Measurements from ENCODE around the gene TTLL6.

Gene TTLL6

DNA sequence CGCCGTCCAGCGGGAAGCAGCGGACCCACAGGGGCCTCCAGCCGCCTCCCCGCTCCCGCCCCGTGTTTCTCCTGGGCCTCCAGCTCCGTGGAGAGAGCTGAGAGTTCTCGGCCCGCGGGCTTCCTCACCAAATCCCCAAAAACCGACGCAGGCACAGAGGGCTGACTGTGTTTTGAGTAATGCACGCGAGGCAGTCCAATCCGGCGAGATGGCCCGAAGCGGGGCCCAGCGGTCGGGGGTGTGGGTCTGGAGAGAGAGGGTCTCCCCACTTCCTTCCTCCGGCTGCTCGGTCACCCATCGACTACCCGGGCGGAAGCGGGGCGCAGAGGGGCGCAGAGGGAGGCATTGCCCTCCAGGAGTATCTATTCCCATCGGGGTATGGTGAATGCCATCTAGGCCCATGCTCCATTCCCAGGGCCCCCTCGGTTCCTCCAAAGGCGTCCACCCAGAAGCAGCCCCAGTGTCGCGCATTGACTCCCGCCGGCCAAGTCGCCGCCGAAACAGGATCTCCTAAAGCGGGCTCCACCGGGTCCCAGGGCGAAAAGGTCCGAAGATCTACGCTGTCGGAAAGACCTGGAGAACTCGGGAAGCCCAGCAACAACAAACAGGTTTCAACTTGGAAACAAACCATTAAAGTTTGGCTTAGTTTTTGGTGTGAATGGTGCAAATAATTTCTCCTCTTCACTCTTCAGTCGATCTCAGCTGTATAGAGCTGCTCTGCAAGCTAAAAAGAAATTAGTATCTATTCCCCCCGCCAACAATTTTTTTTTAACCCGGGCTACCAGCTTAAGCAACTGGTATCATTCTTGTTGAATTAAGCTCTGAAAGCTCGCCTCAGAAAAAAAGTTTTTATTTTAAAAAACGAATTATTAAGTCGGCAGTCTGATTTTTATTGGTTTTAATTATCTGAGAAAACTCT, 69.3 kb downstream of the TTLL6 start:
- Histone ChIP-seq H3K36me3 (ENCODE audit: control insufficient read depth in 2 of 2, insufficient read depth in 1 of 2, low read length in 2 of 2) (no peaks in the 10 kb centered on the region), H3K9me3 (ENCODE audit: control insufficient read depth, insufficient read depth, low read depth, low read length) (no peaks in the 10 kb centered on the region), H3K4me3 (ENCODE audit: low read depth, low read length) (no peak overlapping the region), H3K27ac (ENCODE audit: extremely low read depth, low read depth, low read length) (no peak overlapping the region), H3K4me1 (ENCODE audit: control insufficient read depth, insufficient read depth, low read length) (0 out of 2 replicates have a peak, but pooled peaks cover 2% of the 10 kb centered on the region)
- ChIA-PET POLR2A (no interaction called here), CTCF (interaction anchor here (0.6 to 3.4 kb wide), 2 partner anchors 31 to 43 kb away, joined by 3 to 10 read pairs; no protein-coding TSS in a partner anchor)
- TF ChIP-seq ZNF747 (tag by site-specific recombination; IDR thresholded peaks at IDR 0.05) (no peak), ZNF248 (tag by site-specific recombination; IDR thresholded peaks at IDR 0.05) (no peak), ZNF274 (IDR thresholded peaks at IDR 0.05; ENCODE audit: low read length) (no peak), ZNF274 (tag by site-specific recombination; IDR thresholded peaks at IDR 0.05; ENCODE audit: borderline replicate concordance) (no peak), RBAK (tag by site-specific recombination; IDR thresholded peaks at IDR 0.05) (no peak)
- TF ChIP-seq, protein P1, sequence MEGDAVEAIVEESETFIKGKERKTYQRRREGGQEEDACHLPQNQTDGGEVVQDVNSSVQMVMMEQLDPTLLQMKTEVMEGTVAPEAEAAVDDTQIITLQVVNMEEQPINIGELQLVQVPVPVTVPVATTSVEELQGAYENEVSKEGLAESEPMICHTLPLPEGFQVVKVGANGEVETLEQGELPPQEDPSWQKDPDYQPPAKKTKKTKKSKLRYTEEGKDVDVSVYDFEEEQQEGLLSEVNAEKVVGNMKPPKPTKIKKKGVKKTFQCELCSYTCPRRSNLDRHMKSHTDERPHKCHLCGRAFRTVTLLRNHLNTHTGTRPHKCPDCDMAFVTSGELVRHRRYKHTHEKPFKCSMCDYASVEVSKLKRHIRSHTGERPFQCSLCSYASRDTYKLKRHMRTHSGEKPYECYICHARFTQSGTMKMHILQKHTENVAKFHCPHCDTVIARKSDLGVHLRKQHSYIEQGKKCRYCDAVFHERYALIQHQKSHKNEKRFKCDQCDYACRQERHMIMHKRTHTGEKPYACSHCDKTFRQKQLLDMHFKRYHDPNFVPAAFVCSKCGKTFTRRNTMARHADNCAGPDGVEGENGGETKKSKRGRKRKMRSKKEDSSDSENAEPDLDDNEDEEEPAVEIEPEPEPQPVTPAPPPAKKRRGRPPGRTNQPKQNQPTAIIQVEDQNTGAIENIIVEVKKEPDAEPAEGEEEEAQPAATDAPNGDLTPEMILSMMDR (tag by site-specific recombination; IDR thresholded peaks at IDR 0.05): no peak
- TF ChIP-seq, protein P2, sequence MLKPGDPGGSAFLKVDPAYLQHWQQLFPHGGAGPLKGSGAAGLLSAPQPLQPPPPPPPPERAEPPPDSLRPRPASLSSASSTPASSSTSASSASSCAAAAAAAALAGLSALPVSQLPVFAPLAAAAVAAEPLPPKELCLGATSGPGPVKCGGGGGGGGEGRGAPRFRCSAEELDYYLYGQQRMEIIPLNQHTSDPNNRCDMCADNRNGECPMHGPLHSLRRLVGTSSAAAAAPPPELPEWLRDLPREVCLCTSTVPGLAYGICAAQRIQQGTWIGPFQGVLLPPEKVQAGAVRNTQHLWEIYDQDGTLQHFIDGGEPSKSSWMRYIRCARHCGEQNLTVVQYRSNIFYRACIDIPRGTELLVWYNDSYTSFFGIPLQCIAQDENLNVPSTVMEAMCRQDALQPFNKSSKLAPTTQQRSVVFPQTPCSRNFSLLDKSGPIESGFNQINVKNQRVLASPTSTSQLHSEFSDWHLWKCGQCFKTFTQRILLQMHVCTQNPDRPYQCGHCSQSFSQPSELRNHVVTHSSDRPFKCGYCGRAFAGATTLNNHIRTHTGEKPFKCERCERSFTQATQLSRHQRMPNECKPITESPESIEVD (tag by site-specific recombination; IDR thresholded peaks at IDR 0.05): no peak

DNA sequence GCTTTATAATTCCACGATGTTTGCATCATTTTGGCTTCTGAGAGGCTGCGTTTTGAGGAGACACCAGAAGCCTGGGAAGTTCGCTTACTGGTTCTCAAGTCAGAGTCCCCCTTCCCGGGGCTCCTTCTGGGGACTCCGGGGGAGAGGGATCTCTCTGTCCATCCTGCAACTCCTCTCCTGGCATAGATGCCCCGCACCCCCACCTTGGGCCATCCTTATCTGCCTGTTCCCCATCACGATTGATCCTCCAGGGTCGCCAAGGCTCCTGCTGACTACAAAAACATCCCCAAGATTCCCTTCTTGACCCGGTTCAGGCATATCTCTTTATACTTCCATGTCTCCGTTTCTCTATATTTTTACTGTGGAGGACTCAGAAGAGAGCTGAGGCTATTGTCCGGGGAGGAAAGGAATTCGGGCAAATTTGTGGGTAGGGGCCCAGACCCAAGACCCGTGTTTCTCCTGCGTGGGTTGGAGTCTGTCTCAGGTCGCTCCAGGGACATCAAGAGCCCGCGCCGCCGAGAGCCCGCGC, 70.0 kb downstream of the TTLL6 start:
- TF ChIP-seq ZNF521 (tag by site-specific recombination; IDR thresholded peaks at IDR 0.05) (no peak), ZSCAN16 (tag by site-specific recombination; IDR thresholded peaks at IDR 0.05) (no peak), ZNF169 (tag by site-specific recombination; IDR thresholded peaks at IDR 0.05) (no peak), KLF9 (tag by site-specific recombination; IDR thresholded peaks at IDR 0.05; ENCODE audit: low read depth) (no peak), PRDM1 (tag by site-specific recombination; IDR thresholded peaks at IDR 0.05) (no peak), ZNF335 (tag by site-specific recombination; conservative IDR thresholded peaks at IDR 0.05) (no peak), SP7 (tag by site-specific recombination; IDR thresholded peaks at IDR 0.05) (no peak), SALL2 (tag by site-specific recombination; IDR thresholded peaks at IDR 0.05; ENCODE audit: borderline replicate concordance) (no peak), ZNF610 (tag by site-specific recombination; IDR thresholded peaks at IDR 0.05; ENCODE audit: borderline replicate concordance) (no peak), ZNF239 (tag by site-specific recombination; IDR thresholded peaks at IDR 0.05) (no peak)
- TF ChIP-seq, protein P3, sequence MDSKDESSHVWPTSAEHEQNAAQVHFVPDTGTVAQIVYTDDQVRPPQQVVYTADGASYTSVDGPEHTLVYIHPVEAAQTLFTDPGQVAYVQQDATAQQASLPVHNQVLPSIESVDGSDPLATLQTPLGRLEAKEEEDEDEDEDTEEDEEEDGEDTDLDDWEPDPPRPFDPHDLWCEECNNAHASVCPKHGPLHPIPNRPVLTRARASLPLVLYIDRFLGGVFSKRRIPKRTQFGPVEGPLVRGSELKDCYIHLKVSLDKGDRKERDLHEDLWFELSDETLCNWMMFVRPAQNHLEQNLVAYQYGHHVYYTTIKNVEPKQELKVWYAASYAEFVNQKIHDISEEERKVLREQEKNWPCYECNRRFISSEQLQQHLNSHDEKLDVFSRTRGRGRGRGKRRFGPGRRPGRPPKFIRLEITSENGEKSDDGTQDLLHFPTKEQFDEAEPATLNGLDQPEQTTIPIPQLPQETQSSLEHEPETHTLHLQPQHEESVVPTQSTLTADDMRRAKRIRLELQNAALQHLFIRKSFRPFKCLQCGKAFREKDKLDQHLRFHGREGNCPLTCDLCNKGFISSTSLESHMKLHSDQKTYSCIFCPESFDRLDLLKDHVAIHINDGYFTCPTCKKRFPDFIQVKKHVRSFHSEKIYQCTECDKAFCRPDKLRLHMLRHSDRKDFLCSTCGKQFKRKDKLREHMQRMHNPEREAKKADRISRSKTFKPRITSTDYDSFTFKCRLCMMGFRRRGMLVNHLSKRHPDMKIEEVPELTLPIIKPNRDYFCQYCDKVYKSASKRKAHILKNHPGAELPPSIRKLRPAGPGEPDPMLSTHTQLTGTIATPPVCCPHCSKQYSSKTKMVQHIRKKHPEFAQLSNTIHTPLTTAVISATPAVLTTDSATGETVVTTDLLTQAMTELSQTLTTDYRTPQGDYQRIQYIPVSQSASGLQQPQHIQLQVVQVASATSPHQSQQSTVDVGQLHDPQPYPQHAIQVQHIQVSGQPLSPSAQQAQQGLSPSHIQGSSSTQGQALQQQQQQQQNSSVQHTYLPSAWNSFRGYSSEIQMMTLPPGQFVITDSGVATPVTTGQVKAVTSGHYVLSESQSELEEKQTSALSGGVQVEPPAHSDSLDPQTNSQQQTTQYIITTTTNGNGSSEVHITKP (tag by site-specific recombination; IDR thresholded peaks at IDR 0.05): no peak
- TF ChIP-seq, protein P4, sequence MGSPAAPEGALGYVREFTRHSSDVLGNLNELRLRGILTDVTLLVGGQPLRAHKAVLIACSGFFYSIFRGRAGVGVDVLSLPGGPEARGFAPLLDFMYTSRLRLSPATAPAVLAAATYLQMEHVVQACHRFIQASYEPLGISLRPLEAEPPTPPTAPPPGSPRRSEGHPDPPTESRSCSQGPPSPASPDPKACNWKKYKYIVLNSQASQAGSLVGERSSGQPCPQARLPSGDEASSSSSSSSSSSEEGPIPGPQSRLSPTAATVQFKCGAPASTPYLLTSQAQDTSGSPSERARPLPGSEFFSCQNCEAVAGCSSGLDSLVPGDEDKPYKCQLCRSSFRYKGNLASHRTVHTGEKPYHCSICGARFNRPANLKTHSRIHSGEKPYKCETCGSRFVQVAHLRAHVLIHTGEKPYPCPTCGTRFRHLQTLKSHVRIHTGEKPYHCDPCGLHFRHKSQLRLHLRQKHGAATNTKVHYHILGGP (tag by site-specific recombination; IDR thresholded peaks at IDR 0.05): no peak
- TF ChIP-seq, protein P5, sequence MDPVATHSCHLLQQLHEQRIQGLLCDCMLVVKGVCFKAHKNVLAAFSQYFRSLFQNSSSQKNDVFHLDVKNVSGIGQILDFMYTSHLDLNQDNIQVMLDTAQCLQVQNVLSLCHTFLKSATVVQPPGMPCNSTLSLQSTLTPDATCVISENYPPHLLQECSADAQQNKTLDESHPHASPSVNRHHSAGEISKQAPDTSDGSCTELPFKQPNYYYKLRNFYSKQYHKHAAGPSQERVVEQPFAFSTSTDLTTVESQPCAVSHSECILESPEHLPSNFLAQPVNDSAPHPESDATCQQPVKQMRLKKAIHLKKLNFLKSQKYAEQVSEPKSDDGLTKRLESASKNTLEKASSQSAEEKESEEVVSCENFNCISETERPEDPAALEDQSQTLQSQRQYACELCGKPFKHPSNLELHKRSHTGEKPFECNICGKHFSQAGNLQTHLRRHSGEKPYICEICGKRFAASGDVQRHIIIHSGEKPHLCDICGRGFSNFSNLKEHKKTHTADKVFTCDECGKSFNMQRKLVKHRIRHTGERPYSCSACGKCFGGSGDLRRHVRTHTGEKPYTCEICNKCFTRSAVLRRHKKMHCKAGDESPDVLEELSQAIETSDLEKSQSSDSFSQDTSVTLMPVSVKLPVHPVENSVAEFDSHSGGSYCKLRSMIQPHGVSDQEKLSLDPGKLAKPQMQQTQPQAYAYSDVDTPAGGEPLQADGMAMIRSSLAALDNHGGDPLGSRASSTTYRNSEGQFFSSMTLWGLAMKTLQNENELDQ (tag by site-specific recombination; IDR thresholded peaks at IDR 0.05; ENCODE audit: low read depth): no peak
- Histone ChIP-seq H3K4me3 (ENCODE audit: low read depth, low read length) (no peak overlapping the region), H3K36me3 (ENCODE audit: control insufficient read depth in 2 of 2, insufficient read depth in 1 of 2, low read length in 2 of 2) (no peaks in the 10 kb centered on the region), H3K4me1 (ENCODE audit: control insufficient read depth, insufficient read depth, low read length) (0 out of 2 replicates have a peak, but pooled peaks cover 2% of the 10 kb centered on the region), H3K27ac (ENCODE audit: extremely low read depth, low read depth, low read length) (no peak overlapping the region), H3K9me3 (ENCODE audit: control insufficient read depth, insufficient read depth, low read depth, low read length) (no peaks in the 10 kb centered on the region)
- POLR2A ChIA-PET: no interaction called here
- CTCF ChIA-PET: interaction anchor here (3.4 kb wide), 1 partner anchor 44 kb away, joined by 10 read pairs; no protein-coding TSS in a partner anchor

Measured in HEK293 (cell line).